IPS-NIHi11 (cell line): ENCODE results near the gene WDCP.
"Not testable (repeated sequence)": the region's sequence is repeated elsewhere in the genome, so short reads cannot be mapped to it uniquely, and the experiment has no call there.

Source experiments
- DNase-seq: peaks from one replicate; pipeline ENCODE4 v3.0.0; 2012; ENCODE audit warnings: mixed read lengths, low spot score

The WDCP gene

DNA sequence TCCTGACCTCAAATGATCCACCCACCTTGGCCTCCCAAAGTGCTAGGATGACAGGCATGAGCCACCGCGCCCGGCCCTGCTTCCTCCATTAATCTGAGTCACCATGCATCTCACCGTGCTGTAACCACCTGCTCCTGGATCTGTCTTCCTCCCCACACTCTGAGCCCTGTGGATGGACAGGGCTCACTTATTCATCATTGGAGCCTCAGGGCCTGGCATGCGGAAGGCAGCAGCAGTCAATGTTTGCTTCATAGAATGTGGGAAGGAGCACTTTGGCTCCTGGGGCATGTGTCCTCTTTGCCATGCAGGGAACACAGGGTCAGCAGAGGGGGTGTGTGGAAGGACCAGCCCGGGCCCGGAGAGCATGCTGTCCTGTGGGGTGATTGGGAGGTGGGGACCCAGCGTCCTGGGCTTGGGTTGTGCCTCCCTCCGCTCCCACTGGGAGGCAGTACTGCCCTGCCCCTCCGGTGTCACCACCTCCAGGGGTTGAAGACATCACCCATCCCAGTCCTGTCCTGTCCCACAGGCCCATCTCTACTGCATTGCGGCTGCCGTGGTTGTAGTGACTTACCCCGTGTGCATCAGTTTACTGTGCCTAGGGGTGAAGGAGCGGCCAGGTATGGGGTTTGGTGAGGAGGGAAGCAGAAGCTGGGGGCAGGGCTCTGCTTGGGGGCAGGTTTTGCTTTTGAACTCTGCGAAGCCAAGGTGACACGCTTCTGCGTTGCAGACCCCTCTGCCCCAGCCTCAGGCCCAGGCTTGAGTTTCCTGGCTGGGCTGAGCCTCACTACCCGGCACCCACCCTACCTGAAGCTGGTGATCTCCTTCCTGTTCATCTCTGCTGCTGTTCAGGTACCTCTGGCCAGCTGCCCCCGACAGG is 25.8 kb downstream of the WDCP start:
- peak; percentile 72 for DNase-seq

DNA sequence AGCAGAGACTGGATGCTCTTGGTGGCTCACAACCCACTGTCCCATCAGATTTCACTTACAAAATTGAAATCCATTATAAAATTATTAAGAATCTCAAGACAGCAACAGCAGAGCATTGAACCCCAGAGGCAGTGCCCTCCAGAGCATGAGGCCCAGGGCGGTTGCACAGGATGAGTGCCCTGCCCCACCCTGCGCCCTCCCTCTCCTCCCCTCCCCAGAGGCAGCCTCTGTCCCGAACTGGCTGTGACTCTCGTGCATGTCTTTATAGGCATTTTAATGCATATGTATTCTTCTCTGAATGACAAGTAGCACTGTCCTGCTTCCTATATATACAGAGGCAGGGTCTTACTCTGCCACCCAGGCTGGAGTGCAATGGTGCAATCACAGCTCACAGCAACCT is 26.9 kb downstream of the WDCP start:
- no peak for DNase-seq

DNA sequence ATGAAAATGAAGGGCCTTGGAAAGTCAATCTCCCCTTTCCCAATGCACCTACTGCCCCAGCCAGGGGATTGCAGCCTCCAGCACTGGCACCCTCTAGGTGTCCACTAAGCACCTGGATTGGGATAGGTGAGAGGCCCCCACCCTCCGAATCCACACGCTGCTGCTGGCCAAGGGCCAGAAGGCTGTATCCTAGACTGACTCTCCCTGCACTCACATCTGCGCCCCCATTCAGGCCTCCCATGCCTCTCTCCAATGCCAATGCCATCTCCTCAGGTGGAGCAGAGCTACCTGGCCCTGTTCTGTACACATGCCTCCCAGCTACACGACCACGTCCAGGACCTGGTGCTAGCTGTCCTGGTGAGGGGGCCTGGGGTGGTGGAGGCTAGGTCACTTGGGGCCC is 27.5 kb downstream of the WDCP start:
- DNase-seq, result no peak

DNA sequence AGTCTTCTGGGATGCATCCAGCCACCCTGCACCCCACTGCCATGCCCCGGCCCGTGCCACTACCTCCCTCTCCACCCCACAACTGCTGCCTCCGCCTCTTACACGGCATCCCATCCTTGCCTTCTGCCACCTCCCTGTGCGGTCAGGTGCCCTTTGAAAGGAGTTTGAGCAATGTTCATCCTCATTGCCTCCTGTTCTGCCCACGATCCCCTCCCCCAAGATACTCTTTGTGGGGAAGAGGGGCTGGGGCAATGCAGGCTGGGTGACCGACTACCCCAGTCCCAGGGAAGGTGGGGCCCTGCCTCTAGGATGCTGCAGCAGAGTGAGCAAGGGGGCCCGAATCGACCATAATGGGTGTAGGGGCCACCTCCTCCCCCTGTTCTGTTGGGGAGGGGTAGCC is 28.9 kb downstream of the WDCP start:
- no peak for DNase-seq

DNA sequence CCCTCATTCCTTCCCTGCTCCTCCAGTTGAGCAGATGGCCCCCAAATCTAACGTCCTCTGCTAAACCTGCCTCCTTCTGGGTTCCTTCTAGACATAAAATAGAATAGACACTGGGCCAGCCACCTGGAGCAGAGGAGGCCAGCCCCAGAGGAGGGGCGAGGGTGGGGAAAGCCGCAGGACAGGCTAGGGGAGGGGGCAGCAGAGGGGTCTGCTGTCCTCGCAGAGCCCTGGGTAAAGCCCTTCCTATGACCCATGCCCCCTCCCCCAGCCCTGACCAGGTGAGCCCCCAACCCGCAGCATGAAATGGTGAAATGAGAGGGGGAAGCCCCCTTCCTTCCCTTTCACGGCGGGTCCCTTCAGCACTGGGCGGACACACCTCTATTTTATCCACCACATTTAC is 29.5 kb downstream of the WDCP start:
- no peak for DNase-seq

DNA sequence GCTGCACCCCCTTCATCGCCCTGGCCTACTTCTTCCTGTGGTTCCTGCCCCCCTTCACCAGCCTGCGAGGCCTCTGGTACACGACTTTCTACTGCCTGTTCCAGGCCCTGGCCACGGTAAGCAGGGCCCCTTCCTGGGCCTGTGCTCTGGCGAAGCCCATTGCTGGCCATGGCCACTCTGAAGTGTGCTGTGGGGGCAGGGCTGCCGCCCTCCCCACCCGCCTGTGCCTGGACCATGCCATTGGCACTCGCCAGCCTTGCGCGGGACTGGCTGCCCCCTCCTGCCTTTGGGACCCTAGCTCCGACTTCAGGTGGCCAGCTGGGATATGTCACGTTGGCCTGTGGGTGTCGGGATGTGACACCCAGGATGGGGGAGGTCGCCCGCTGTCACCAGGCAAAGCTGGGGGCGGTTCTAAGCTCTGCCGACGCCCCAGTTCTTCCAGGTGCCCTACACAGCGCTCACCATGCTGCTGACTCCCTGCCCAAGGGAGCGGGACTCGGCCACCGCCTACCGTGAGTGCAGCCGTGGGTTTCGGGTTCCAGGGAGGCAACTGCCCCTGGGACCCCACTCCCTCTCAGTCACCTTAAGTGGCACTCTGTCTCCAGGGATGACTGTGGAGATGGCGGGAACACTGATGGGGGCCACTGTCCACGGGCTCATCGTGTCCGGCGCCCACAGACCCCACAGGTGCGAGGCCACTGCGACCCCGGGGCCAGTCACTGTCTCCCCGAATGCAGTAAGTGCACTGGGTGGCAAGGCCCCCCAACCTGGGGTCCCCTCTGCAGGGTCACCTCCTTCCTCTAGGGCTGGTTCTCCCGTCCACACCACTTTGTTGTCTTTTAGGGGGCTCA is 30.1 kb downstream of the WDCP start:
- DNase-seq, result no peak

DNA sequence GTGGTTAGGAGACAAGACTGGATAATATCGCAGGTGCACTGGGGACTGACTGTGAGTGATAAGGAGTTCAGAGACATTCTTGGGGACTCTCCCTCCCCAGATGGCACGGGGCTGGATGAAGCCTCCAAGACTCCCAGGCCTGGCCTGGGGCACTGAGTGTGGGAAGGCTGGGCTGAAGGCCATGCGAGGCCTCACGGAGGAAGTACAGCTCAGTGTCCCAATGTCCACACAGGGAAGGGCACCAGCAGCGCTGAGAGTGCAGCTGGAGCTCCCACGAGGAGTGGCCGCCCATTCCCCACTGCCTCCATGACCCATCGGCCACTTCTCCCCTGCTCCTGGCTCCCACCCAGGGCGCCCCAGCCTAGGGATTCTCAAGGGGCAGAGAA is 30.8 kb downstream of the WDCP start:
- no peak for DNase-seq

DNA sequence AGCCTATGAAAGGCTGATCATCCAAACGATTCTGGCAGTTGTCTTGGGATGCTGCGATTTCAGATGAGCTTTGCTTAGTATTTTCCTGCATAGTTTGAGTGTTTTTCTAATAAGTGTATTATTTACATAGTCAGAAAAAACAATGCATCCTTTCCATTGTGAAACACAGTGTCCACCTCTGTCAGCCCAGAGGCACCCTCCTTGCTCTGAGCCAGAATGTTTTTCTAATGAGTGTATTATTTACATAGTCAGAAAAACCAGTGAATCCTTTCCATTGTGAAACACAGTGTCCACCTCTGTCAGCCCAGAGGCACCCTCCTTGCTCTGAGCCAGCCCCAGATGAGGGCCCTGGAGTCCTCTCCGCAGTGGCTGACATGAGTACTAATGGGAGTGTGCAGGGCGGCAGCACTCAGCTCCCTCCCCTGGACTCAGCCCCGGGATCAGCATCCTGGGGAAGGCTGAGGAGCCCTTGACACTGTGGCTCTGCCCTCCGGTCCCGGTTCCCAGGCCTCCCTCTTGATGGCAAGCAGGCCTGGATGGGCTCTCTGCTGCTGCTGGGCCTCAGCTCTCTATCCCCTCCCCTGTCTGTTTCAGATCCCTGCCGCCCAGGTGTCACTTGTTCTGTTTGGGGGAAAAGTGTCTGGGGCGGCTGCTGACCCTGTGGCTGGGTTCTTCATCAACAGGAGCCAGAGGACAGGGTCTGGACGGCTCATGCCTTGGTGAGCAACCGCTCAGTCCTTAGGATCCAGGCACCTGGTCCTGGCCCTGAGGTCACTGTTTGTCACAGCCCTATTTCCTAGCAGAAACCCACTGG is 31.4 kb downstream of the WDCP start:
- DNase-seq, result peak; percentile 45

DNA sequence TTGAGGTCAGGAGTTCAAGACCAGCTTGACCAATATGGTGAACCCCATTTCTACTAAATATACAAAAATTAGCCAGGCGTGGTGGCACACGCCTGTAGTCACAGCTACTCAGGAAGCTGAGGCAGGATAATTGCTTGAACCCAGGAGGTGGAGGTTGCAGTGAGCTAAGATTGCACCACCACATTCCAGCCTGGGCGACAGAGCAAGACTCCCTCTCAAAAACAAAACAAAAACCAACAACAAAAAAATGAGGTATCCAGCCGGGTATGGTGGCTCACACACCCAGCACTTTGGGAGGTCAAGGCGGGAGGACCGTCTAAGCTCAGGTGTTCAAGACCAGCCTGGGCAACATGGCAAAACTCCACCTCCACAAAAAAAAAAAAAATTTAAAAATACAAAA is 32.3 kb downstream of the WDCP start:
- DNase-seq, result not testable (repeated sequence)

DNA sequence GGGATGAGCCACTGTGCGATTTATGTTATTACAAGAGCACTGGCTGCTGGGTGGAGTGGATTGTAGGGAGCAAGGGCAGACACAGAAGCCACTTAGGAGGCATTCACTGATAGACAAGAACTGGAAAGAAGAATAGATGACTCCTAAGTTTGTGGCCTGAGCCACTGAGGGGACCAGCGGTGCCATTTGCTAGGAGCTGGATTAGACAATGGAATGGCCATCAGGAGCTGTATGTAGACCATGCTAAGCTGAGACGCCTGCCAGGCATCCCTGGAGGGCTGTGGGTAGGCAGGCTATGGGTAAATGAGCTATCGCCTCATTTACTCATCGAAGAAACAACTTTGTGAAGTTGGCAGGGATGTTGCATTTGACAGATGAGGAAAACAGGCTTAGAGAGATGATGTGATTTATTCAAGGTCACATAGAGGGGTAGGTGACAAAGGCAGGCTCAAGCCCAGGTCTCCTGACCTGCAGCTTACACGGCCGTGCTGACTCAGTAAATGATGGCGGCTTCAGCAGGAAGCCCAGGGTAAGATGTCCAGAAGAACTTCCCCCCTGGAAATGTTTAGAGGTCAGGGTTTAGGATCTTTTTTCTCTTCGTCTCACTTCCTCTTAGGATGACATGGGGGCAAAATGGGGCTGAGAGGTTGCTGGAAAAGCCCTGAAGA is 34.5 kb downstream of the WDCP start:
- DNase-seq, result no peak

DNA sequence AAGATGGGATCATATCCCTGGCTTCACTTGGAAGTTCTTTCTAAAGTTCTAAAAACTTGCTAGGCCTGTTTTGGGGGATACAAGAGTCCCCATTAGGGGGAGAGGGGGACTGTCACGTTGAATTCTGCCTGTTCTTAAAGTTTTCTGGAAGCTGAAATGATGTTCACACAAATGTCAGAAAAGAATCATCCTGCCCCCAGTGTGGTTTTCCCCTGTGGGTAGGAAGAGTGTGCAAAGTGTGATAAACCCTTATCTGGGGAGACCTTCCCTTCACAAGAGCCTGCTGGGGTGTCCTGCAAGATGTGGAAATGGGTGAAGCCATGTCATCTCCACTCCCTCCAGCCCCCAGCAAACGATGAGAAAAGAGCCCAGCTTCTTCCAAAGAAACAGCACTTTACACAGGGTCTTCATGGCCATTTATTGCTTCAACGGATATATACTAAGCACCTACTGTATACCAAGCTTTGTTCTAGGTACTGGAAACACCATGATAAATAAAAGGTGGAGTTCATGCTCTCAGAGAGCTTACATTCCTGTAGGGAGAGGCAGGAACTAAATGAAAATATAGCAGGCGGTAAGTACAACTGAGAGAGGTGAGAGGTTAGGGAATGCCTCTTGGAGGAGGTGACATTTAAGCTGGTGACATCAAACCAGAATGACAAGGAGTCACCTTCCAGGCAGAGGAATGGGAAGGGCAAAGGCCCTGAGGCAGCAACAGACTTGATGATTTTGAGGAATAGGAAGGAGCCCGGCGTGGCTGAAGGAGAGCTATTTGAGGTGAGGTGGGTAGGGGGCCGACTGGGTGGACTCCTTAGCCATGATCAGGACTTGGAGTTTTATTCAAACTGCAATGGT is 35.7 kb downstream of the WDCP start:
- DNase-seq, result no peak

DNA sequence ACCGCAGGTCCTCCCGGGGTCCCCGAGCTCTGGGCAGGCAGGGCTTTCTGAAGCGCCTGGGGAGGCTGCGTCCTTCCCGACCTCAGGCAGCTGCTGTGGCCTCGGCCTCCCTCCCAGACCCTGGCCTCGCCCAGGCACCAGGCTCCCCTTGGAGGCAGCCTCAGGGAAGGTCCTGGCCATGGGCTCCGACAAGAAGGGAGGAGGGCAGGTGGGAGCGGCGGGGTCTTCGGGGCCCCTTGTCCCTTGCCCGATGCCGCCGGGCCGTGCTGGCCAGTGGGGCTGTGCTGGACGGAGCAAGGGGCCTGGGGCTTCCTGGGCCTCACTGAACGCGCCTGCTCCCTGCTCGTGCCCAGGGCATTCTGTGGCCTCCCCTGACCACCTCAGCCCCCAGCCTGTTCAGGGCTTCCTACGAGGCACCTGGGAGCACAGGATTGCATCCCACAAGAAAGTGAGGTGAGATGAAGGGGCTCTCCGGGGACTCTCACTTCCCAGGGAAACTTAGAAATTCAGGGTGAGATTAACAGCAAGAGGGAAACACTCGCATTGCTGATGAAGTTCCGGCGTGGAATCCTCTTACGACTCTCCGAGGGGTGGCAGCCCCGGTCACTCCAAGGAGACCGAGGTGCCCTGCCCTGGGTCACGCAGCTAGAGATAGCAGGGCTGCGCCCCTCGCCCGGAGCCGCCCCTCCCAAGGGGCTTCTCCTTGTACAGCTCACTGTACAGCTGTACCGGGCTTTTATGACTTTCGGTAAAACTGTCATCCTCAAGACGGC is 36.5 kb downstream of the WDCP start:
- DNase-seq, result no peak

DNA sequence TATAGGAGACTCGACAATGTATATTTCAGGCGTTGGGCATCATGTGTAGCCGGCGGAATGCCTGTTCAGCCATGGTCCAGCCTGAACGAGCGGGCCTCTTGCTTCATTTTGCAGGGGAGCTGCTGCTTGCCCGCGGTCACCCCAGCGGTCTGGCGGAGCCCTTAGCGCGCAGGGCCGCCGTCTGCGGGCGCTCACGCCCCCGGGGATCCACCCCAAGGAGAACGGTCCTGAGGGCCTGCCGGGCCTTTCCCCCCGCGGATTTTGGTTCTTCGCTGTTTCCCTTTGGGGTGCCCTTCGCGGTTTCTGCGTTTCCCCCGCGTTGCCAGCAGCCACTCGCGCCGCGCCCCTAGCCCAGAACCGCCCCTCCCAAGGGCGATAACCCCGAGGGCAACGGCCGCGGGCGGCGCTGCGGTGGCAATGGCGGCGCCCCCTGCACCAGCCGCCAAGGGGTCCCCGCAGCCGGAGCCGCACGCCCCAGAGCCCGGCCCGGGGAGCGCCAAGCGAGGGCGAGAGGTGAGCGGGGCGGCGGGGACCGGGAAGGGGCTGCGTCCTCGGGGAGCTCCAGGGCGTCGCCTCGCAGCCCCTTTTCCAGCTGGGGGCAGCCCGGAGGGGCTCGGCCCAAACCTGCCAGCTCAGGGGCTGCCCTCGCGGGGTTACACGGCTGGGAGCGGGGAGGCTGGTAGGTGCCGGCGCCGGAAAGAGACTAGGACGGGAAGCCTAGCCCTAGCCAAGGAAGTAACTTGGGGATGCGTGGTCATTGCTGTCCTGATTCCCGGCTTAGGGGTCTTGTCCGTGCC is 37.3 kb downstream of the WDCP start, which contains the start of gene MFSD2B:
Gene MFSD2B, plus strand, starts transcription at position 406 of the 797 bp plus-strand sequence. Its CDS starts 12 bp downstream, at position 418.
- peak; percentile 71 for DNase-seq

DNA sequence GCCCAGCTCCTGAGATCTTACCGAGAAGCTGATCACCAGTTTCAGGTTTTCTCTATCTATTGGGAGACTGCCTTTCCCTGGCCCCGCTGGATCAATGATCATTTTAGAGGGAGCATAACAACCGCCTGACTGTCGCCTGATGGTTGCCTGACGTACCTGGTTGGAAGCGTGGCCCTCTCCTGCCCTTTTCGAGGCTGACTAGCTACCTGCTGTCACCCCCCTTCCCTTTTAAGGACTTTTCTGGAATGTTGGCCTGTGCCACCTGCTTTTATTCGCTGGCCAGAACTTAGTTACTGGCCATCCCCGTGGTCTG is 37.9 kb downstream of the WDCP start:
- no peak for DNase-seq

DNA sequence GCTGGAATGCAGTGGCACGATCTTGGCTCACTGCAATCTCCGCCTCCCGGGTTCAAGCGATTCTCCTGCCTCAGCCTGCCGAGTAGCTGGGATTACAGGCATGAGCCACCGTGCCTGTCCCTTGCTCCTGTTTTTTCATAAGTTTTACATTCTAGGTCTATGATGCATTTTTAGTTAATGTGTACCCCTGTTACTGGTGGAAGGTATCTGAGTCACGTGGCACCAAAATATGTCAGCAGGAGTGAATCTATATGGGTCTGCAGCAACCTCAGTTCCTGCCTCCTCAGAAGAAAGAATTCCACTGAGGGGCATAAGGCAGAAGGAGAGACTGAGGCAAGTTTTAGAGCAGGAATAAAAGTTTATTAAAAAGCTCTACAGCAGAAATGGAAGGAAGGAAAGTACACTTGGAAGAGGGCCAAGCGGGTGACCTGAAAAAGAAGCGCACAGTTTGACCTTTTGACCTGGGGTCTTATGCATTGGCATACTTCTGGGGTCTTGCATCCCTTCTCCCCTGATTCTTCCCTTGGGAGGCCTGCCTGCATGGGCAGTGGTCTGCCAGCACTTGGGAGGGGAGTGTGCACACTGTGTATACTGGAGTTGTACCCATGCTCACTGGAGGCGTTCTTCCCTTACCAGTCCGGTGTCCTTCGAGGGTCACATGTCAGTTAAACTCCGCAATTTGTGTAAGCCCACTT is 38.4 kb downstream of the WDCP start:
- no peak for DNase-seq

DNA sequence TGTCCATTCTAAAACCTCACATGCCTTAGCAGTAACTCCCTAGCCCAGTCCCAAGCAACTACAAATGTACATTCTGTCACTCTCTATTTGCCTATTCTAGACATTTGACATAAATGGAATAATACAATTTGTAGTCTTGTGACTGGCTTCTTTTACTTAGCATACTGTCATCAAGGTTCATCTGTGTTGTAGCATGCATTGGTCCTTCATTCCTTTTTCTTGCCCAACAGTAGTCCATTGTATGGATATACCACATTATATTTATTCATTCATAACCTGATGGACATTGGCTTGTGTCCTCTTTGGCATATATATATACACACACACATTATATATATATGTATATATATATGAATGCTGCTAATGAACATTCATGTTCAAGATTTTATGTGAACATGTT is 39.5 kb downstream of the WDCP start:
- no peak for DNase-seq

DNA sequence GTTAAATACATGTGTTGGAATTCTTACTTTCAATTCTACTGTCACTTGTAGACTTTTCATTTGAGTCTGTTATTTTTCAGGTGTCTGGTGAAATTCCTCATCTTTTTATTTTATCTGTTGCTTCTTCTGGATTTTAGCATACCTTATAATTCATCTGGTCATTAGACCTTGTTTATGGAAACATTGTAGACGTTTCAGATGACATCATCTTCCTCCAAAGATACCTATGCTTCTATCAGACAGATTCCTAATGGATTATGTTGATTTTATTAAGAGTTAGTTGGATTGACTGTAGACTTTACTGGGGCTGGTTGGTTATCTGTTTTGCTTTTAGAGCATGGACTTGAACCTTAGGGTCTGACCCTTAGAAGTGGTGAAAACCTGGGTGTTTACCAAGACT is 52.6 kb downstream of the WDCP start:
- no peak for DNase-seq

DNA sequence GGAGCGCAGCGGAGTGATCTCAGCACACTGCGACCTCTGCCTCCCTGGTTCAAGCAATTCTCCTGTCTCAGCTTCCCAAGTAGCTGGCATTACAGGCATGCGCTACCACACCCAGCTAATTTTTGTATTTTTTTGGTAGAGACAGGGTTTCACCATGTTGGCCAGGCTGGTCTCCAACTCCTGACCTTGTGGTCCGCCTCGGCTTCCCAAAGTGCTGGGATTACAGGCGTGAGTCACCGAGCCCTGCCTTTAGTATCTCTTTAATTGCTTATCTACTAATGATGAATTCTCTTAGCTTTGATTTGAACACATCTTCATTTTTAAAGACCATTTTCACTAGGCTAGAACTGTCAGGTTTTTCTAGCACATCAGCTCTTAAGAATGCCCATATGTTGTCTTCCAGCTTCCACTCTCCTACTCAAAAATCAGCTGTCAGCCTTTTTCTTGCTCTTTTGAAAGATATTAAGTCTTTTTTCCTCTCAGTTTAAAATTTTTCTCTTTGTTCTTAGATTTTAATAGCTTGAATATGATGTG is 53.4 kb downstream of the WDCP start:
- DNase-seq, result no peak
